ENCODE results near the gene BAX. TPM values are rescaled to one million over a fixed set of nuclear protein-coding genes. Genes with fewer than 3 reads are reported as not detected.

Gene BAX
- total RNA-seq, 1 experiment from 2014 or later = 213 TPM

DNA sequence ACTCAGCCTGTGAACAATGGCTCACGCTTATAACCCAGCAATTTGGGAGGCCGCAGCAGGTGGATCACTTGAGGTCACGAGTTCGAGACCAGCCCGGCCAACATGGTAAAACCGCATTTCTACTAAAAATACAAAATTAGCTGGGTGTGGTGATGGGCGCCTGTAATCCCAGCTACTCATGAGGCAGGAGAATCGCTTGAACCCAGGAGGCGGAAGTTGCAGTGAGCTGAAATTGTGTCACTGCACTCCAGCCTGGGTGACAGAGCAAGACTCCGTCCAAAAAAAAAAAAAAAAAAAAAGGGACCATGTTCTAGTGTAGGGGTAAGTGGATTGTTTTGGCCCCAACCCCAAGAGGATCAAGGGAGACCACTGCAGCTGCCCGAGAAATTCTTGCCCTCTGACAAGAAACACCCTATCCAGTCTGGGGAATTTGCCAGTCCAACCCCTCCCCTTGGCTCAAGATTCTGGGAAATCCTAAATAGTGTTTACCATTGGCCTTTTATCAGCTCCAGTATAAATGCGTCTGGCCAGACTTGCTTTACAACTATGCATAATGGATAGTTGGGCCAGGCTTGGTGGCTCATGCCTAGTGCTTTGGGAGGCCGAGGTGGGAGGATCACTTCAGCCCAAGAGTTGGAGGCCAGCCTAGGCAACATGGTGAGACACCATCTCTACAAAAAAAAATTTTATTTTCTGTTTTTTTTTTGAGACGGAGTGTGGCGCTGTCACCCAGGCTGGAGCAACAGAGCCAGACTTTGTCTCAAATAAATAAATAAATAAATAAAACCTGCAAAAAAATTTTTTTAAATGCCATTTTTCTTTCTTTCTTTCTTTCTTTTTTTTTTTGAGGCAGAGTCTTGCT lies 26.3 kb upstream of the BAX start:
- DNase-seq (ENCODE audit: low spot score) = peak; percentile 26

DNA sequence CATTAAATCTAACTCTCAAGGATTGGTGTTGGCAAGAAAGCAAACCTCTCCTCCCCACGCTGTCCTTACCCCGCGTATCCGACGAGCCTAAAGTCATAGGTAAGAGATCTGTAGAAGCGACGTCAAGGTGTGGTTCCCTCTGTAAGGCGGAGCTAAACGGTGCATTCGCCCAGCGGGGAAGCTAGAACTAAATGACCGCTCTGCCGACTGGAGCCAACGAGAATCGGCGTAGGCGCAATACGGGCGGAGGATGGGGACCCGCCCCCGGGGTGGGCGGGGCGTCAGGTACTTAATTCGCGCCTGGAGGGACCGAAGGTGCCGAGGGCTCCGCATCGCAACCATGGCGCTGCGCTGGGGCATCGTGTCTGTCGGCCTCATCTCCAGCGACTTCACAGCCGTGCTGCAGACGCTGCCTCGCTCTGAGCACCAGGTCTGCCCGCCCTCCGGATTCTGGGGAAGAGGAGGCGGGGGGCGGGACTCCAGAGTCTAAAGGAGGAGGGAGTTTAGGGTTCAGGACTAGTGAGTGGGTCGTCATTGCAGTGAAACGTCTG lies 21.2 kb upstream of the BAX start, which contains the start of gene DHDH:
Gene DHDH (plus strand): TSS at position 318 of the 551 bp plus-strand sequence. CDS start 23 bp downstream, at position 341.
- DNase-seq (ENCODE audit: low spot score) = peak; percentile 98

DNA sequence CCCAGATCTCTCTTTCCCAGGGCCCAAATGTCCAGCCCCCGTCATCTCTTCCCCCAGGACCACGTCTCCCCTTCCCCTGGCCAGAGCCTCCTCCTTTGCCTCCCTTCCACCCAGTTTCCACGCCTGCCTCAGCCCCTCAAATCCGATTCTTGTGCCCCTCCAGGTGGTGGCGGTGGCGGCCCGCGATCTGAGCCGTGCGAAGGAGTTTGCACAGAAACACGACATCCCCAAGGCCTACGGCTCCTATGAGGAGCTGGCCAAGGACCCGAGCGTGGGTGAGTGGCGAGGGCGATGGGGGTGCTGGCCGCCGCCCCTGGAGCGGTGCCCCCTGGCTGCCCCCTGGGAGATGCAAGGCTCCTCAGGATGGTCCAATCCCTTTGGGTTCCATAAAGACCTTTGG lies 19.8 kb upstream of the BAX start:
- no peak for DNase-seq (ENCODE audit: low spot score)

DNA sequence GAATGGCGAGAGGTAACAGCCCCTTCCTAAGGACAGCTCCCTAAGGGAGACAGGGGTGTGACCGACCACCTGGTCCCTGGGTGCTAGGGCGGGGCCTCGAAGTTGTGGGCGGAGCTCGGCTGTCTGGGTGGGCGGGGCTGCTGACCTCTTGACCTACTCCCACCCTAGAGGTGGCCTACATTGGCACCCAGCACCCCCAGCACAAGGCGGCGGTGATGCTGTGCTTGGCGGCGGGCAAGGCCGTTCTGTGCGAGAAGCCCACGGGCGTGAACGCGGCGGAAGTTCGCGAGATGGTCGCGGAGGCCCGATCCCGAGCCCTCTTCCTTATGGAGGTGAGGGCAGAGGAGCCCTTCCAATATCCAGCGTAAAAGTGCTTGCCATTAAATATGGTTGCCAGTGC lies 18.8 kb upstream of the BAX start:
- DNase-seq (ENCODE audit: low spot score) = no peak

DNA sequence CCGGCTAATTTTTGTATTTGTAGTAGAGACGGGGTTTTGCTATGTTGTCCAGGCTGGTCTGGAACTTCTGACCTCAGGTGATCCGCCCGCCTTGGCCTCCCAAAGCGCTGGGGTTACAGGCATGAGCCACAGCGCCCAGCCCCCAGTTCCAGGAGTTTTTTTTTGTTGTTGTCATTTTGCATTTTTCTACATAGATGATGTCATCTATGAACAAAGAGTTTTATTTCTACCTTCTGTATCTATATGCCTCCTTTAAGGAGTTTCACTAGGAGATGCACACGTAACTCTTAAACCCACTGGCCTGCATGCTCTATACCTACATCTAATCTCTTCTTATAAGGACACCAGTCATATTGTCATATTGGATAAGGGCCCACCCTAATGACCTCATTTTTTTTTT lies 16.4 kb upstream of the BAX start:
- DNase-seq (ENCODE audit: low spot score) = no peak

DNA sequence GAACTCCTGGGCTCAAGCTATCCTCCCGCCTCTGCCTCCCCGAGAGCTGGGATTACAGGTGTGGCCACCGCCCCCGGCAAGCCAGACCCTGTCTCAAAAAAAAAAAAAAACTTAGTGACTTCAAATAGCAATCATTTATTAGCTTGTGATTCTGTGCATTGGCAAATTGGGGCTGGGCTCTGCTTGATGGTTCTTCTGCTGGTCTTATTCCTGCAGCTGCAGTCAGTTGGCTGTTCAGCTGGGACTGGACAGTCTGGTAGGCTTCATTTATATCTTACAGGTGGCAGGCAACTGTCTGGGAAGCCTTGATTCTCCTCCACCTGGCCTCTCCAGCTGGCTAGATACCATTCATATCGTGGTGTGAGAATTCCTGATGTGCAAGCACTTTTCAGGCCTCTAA lies 13.8 kb upstream of the BAX start:
- no peak for DNase-seq (ENCODE audit: low spot score)

DNA sequence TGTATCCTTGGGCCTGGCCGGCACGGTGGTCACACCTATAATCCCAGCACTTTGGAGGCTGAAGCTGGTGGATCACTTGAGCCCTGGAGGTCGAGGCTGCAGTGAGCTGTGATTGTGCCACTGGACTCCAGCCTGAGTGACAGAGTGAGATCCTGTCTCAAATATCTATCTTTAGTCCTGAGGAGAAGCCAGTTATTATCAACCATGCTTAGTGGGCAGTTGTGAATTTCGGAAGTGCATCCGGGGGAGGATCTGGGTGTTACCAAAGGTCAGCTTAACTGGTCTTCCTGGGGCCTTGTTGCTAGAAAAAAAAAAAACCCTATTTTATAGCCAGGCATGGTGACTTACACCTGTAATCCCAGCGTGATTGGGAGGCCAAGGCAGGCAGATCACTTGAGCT lies 11.6 kb upstream of the BAX start:
- no peak for DNase-seq (ENCODE audit: low spot score)

DNA sequence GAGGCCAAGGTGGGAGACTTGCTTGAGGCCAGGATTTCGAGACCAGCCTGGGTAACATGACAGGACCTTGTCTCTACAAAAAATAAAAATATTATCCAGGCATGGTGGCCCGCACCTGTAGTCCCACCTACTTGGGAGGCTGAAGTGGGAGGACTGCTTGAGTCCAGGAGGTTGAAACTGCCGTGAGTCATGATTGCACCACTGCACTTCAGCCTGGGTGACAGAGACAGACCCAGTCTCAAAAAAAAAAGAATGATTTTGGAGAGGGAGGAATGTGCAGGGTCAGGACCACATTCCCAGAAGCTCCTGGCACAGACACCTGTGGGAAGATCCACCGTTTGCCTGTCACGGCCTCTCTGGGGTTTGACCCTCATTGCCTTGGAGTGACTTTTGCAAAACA lies 9.3 kb upstream of the BAX start:
- DNase-seq (ENCODE audit: low spot score) = no peak

DNA sequence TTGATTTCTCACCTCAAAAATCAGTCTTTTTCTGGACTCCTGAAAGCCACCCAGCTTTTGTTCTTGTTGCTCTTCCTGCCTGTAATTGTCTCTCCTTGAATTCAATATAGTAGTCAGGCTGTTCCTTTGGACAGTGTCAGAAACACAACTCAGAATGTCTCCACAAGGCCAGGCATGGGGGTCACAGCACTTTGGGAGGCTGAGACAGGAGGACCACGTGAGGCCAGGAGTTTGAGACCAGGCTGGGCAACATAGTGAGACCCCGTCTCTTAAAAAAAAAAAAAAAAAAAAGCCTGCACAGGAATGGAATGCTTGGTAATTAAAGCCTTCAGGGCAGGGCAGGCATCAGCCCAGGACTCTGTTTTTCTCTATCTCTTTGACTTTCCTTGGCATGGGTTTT lies 8.9 kb upstream of the BAX start:
- no peak for DNase-seq (ENCODE audit: low spot score)

DNA sequence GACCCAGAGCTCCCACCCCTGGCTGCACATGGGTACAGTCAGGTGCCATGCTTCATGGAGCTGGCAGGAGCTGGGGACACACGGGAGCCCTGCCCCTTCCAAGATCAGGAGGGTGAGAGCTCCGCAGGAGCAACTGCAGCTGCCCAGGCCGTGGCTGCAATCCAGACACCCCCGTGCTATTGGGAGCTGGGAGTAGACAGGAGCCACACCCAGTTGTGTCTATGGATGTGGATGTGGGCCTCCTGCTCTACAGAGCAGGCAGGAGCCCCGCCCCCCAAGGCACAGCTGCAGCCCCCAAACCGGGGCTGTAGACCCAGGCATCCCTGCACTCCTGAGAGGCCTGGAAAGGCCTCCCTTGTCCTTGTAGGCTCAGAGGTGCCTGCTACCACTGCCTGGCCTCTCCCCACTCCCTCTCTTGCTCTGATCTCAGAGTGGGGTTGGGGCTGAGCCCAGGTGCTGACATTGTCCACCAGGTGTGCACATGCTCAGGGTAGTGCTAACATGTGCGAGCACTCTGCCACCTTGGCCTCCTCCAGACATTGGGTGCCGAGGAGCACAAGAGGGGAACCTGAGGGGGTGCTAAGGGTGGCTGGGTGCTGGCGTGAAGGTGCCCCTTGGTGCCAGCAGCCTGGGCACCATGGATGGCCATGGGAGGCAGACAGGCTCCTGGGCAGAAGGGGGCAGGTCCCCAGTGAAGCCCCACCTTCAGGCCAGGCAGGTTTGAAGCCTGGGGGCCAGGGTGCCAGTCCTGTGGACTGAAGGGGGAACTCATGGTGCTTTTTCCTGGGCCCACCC lies 8.0 kb upstream of the BAX start:
- DNase-seq (ENCODE audit: low spot score) = no peak

DNA sequence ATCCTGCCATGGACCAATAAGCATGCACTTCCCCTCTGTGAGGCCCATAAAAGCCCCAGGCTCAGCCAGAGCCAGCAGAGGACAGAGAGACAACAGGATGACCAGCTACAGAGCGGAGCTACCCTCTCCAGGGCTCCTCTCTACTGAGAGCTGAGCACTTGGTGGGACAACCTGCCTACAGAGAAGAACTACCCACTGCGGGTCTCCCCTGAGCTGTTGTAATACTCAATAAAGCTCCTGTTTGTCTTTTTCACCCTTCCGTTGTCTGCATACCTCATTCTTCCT lies 7.5 kb upstream of the BAX start:
- DNase-seq (ENCODE audit: low spot score) = no peak

DNA sequence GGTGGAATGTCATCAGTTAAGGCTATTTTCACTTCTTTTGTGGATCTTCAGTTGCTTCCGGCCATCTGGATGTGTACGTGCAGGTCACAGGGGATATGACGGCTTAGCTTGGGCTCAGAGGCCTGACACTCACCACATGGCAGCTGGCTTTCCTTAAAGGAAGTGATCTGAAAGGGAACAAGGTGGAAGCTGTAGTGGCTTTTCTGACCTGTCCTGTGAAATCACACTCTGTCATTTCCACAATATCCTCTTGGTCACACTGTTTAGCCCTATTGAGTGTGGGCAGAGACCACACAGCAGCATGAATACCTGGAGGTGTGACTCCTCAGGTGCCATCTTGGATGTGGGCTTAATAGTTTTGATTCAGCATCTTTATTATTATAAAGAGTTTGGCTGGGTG lies 4.5 kb upstream of the BAX start:
- no peak for DNase-seq (ENCODE audit: low spot score)

DNA sequence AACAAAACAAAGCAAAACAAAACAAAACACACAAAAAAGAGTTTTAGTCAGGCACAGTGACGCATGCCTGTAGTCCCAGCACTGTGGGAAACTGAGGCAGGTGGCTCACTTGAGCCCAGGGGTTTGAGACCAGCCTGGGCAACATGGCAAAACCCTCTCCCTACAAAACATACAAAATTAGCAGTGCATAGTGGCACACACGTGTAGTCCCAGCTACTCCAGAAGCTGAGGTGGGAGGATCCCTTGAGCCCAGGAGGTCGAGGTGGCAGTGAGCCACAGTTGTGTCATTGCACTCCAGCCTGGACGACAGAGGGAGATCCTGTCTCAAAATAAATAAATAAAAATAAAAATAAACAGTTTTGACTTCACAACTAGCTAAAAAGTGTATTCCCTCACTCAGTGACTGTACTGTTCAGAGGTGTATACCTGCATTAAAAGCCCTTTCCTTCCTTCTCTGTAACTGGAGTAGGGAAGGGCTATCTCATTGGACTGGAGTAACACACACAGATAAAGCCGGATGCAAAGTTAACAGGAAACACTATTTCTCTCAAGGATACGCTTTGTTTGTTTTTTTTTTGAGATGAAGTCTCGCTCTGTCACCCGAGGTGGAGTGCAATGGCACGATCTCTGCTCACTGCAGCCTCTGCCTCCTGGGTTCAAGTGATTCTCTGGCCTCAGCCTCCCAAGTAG lies 3.7 kb upstream of the BAX start:
- DNase-seq (ENCODE audit: low spot score) = no peak

DNA sequence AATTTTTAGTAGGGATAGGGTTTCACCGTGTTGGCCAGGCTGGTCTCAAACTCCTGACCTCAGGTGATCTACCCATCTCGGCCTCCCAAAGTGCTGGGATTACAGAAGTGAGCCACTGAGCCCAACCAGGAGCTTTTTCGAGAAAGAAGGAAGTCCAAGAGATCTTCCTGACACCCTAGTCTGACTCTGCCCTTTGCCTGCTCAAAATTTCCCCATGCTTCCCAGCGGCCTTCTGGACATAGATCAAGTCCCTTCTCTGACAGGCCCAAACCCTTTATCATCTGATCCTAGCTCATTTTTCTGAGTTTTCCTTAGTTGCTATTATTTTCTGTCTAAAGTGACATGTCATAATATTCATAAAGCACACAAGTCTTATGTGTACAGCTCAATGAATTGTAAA lies 1.5 kb upstream of the BAX start:
- DNase-seq (ENCODE audit: low spot score) = no peak

DNA sequence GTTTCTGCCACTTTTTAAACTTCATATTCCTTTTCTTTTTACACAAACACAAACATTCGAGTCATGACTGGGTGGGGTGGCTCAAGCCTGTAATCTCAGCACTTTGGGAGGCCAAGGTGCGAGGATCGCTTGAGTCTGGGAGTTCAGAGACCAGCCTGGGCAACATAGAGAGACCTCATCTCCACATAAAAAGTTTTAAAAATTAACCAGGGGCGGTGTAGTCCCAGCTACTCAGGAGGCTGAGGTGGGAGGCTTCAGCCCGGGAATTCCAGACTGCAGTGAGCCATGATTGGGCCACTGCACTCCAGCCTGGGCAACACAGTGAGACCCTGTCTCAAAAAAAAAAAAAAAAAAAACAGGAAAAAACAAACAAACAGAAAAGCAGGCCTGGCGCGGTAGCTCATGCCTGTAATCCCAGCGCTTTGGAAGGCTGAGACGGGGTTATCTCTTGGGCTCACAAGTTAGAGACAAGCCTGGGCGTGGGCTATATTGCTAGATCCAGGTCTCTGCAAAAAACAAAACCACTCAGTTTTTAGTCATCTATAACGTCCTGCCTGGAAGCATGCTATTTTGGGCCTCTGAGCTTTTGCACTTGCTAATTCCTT lies 583 bp upstream of the BAX start:
- DNase-seq (ENCODE audit: low spot score) = no peak

DNA sequence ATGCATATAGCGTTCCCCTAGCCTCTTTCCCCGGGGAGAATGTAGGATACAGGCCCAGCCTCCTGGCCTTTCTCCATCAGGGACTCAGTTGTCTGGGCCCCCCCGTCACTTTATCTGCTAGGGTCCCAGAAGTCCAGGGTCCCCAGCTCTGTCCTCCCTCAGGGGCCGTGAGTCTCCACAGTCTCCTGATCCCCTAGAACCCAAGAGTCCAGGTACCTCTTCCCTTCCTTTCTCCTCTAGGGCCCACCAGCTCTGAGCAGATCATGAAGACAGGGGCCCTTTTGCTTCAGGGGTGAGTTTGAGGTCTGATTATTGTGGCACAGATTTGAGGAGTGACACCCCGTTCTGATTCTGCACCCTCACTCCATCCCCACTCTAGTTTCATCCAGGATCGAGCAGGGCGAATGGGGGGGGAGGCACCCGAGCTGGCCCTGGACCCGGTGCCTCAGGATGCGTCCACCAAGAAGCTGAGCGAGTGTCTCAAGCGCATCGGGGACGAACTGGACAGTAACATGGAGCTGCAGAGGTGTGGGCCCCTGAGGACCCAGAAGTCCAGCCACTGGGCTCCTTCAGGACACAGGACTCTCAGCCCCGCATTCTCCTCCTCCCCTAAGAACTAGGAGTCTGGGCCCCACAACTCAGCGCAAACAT lies 758 bp downstream of the BAX start:
- no peak for DNase-seq (ENCODE audit: low spot score)

DNA sequence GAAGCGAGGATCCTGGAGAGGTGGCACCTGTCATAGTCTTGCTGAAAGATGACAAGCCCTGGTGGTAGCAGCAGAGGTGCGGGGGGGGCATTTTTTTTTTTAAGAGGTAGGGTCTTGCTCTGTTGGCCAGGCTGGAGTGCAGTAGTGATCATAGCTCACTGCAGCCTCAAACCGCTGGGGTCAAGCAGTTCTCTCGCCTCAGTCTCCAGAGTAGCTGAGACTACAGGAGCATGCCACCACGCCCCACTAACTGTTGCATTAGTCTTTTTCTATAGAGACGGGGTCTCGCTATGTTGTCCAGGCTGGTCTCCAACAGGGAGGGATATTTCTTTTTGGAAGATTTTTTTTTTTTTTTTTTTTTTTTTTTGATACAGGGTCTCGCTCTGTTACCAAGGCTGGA lies 3.3 kb downstream of the BAX start:
- no peak for DNase-seq (ENCODE audit: low spot score)

DNA sequence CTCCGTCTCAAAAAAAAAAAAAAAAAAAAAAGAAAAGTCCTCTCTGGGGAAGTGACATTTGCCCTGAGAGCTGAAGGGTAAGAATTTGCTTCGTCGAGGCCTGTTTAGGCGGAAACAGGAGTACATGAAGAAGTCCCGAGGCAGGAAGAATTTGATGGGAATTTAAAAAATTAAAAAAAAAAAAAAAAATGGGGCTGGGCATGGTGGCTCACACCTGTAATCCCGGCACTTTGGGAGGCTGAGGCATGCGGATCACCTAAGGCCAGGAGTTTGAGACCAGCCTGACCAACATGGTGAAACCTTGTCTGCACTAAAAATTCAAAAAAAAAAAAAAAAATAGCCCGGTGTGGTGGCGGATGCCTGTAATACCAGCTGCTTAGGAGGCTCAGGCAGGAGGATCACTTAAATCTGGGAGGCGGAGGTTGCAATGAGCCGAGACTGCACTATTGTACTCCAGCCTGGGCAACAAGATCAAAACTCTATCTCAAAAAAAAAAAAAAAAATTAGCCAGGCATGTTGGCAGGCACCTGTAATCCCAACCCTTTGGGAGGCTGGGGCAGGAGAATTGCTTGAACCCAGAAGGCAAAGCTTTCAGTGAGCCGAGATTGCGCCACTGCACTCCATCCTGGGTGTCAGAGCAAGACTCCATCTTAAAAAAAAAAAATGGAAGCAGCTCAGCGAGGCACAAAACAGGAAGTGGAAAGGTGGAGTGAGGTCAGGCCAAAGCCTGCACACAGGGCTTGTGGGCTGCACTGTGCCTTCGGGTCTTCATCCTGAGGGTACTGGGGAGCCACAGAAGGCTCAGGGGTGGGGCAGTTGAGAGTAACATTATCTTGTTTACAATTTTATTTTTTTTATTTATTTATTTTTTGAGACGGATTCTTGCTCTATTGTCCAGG lies 4.9 kb downstream of the BAX start:
- DNase-seq (ENCODE audit: low spot score) = no peak

DNA sequence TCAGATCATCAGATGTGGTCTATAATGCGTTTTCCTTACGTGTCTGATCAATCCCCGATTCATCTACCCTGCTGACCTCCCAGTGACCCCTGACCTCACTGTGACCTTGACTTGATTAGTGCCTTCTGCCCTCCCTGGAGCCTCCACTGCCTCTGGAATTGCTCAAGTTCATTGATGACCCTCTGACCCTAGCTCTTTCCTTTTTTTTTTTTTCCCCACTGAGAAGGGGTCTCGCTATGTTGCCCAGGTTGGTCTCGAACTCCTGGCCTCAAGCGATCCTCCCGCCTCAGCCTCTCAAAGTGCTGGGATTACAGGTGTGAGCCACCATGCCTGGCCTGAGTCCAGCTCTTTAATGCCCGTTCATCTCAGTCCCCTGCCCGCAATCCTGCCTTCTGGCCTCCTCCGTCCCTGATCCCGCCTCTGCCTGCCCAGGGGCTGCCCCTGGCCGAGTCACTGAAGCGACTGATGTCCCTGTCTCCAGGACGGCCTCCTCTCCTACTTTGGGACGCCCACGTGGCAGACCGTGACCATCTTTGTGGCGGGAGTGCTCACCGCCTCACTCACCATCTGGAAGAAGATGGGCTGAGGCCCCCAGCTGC lies 6.5 kb downstream of the BAX start:
- DNase-seq (ENCODE audit: low spot score) = no peak

DNA sequence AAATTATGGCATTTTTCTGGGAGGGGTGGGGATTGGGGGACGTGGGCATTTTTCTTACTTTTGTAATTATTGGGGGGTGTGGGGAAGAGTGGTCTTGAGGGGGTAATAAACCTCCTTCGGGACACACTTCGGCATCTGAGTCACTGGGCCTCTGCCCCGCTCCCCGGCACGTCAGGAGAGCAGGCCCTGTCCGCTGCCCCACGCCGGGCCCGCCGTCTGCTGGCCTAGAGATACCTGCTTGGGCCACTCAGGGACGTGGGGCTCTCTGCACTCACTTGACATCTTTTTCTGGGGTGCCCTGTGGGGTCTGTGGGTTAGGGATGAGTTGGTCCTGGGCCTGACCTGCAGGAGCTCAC lies 7.0 kb downstream of the BAX start:
- DNase-seq (ENCODE audit: low spot score) = no peak
